ENCODE results near the gene IQCK. TPM values are rescaled to one million over a fixed set of nuclear protein-coding genes. Genes with fewer than 3 reads are reported as not detected.

IQCK gene
- total RNA-seq, 1 experiment from 2014 or later: 15.5 TPM

DNA sequence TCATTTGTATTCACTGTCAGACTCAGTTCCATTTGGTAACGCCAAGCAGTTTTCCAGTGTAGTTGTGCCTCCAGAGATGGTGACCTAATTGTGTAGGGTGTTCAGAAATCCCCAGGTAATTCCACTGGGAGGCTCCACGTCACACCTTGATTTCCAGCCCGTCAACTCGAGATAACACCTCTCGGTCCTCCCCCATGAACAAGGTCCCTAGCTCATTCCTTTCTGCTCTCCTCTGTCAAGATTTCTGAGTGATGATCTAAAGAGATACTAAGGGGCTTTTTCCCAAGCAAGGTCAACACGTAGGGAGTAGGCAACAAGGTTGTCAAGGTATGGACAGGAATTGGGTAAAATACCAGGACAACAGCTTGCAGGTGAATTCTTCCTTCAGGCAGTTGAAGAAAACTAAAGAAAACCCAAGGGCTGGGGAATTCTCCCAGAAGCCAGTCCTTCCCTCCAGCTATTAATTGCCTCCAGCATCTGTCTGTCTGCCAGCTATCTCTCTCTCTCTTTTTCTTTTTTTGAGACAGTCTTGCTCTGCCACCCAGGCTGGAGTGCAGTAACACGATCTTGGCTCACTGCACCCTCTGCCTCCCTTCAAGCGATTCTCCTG lies 135.2 kb downstream of the IQCK start:
- CTCF ChIA-PET: interaction anchor here (0.6 kb wide), 2 partner anchors 440 to 1232 kb away, joined by 3 to 10 read pairs; no protein-coding TSS in a partner anchor
- ATAC-seq (no peak), DNase-seq (ENCODE audit: low read depth, low spot score) (no peak)
- H3K9me3 ChIP-seq (ENCODE audit: control insufficient read depth, insufficient read depth, low read depth, low read length): no peaks in the 10 kb centered on the region
- TF ChIP-seq, protein P1, sequence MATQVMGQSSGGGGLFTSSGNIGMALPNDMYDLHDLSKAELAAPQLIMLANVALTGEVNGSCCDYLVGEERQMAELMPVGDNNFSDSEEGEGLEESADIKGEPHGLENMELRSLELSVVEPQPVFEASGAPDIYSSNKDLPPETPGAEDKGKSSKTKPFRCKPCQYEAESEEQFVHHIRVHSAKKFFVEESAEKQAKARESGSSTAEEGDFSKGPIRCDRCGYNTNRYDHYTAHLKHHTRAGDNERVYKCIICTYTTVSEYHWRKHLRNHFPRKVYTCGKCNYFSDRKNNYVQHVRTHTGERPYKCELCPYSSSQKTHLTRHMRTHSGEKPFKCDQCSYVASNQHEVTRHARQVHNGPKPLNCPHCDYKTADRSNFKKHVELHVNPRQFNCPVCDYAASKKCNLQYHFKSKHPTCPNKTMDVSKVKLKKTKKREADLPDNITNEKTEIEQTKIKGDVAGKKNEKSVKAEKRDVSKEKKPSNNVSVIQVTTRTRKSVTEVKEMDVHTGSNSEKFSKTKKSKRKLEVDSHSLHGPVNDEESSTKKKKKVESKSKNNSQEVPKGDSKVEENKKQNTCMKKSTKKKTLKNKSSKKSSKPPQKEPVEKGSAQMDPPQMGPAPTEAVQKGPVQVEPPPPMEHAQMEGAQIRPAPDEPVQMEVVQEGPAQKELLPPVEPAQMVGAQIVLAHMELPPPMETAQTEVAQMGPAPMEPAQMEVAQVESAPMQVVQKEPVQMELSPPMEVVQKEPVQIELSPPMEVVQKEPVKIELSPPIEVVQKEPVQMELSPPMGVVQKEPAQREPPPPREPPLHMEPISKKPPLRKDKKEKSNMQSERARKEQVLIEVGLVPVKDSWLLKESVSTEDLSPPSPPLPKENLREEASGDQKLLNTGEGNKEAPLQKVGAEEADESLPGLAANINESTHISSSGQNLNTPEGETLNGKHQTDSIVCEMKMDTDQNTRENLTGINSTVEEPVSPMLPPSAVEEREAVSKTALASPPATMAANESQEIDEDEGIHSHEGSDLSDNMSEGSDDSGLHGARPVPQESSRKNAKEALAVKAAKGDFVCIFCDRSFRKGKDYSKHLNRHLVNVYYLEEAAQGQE (IDR thresholded peaks at IDR 0.05; ENCODE audit: insufficient read depth in 1 of 2, low read depth in 2 of 2, low read length in 1 of 2): no peak
- TF ChIP-seq TCF7L2 (IDR thresholded peaks at IDR 0.05; ENCODE audit: low read depth, low read length): no peak
- no peak for TF ChIP-seq SIN3A (IDR thresholded peaks at IDR 0.05; ENCODE audit: borderline replicate concordance, insufficient read depth, low read depth, low read length)
- no peak for TF ChIP-seq POLR2AphosphoS5 (IDR thresholded peaks at IDR 0.05; ENCODE audit: low read depth, low read length)
- no peak for TF ChIP-seq CTCF (IDR thresholded peaks at IDR 0.05)
- H3K36me3 ChIP-seq (ENCODE audit: control insufficient read depth, insufficient read depth, low read length): no peaks in the 10 kb centered on the region
- no TSS peak for BruUV-seq (replicated peaks)
- H3K27me3 ChIP-seq (ENCODE audit: control insufficient read depth, insufficient read depth, low read length): no peaks in the 10 kb centered on the region
- intact Hi-C loops (cut with micrococcal nuclease; ENCODE audit: unreplicated experiment): no loop called here
- H3K4me1 ChIP-seq (ENCODE audit: control insufficient read depth, insufficient read depth, low read length): no peaks in the 10 kb centered on the region
- H3K27ac ChIP-seq (ENCODE audit: low read length): no peak overlapping the region
- POLR2A ChIA-PET: no interaction called here
- in situ Hi-C loops (cut with HindIII; ENCODE audit: low pct_unique_long_range_greater_than_20kb, low sequenced_read_pairs): no loop called here
- H3K4me3 ChIP-seq (ENCODE audit: low read depth in 2 of 2, low read length in 2 of 2): no peak overlapping the region

GRCh38 chr16:19853742-19854542 lies 135.9 kb downstream of the IQCK start:
- H3K9me3 ChIP-seq (ENCODE audit: control insufficient read depth, insufficient read depth, low read depth, low read length): no peaks in the 10 kb centered on the region
- intact Hi-C loops (cut with micrococcal nuclease; ENCODE audit: unreplicated experiment) (no loop called here), in situ Hi-C loops (cut with HindIII; ENCODE audit: low pct_unique_long_range_greater_than_20kb, low sequenced_read_pairs) (no loop called here)
- H3K27me3 ChIP-seq (ENCODE audit: control insufficient read depth, insufficient read depth, low read length): no peaks in the 10 kb centered on the region
- H3K36me3 ChIP-seq (ENCODE audit: control insufficient read depth, insufficient read depth, low read length): no peaks in the 10 kb centered on the region
- H3K4me3 ChIP-seq (ENCODE audit: low read depth in 2 of 2, low read length in 2 of 2): no peak overlapping the region
- no TSS peak for BruUV-seq (replicated peaks)
- TF ChIP-seq TCF7L2 (IDR thresholded peaks at IDR 0.05; ENCODE audit: low read depth, low read length): no peak
- TF ChIP-seq POLR2AphosphoS5 (IDR thresholded peaks at IDR 0.05; ENCODE audit: low read depth, low read length): no peak
- TF ChIP-seq, protein P1 (IDR thresholded peaks at IDR 0.05; ENCODE audit: insufficient read depth in 1 of 2, low read depth in 2 of 2, low read length in 1 of 2): no peak
- no peak for TF ChIP-seq CTCF (IDR thresholded peaks at IDR 0.05)
- TF ChIP-seq SIN3A (IDR thresholded peaks at IDR 0.05; ENCODE audit: borderline replicate concordance, insufficient read depth, low read depth, low read length): no peak
- H3K27ac ChIP-seq (ENCODE audit: low read length): no peak overlapping the region; the same call in 1 of the 2 replicates
- ChIA-PET POLR2A (no interaction called here), CTCF (interaction anchor here (0.6 kb wide), 2 partner anchors 441 to 1232 kb away, joined by 3 to 10 read pairs; no protein-coding TSS in a partner anchor)
- no peaks in the 10 kb centered on the region for H3K4me1 ChIP-seq (ENCODE audit: control insufficient read depth, insufficient read depth, low read length)
- DNase-seq (ENCODE audit: low read depth, low spot score): no peak
- ATAC-seq: no peak

Measured in Panc1 (cell line).